DMS53 treated with DMSO at 0.1 percent for 48 hours (cell line): Measurements from ENCODE around the gene SLIT1.
A peak's percentile ranks its signal among the peaks of the same experiment; 100 is the strongest.

ENCODE experiments used
- DNase-seq: peaks from one replicate; lab custom pipeline; 2025; ENCODE audit not compliant: unreplicated experiment; lab: John Stamatoyannopoulos, UW

SLIT1 gene

DNA sequence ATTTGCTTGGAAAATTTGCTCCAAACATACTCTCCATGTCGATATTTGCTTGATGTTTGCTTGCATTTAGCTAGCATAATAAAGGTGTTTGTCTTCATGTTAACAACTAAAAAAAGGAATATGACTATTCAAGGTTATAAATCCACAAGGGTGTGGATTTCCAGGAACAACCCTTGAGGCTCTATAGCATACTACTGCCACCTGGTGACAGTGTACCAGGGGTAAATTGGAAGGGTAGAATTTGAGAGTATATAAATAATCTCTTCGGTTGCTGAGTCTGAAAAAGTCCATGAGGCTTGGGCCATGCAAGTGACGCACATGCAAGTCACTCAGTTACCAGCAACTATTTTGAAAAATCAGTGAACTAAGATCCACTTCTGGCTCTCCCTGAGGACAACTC is 68.4 kb downstream of the SLIT1 start:
- peak; percentile 41 for DNase-seq

GRCh38 chr10:97116462-97117162 is 69.1 kb downstream of the SLIT1 start:
- DNase-seq, result no peak

DNA sequence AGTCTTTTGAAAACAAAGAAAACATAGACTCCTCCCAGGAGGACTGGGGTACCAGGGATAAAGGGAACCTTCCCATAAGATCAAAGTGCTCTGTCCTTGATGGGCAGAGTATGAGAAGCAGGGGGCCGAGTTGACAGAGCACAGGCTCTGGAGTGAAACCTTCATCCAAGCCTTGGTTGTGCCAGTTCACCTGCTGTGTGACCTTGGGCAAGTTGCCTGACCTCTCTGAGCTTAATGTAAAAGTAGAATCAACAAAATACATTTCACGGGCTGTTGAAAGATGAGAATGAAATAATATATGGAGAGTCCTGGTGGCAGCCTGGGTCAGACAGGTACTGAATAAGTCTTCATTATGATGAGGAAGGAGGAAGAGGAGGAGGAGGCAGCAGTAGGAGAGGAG is 69.9 kb downstream of the SLIT1 start:
- no peak for DNase-seq

DNA sequence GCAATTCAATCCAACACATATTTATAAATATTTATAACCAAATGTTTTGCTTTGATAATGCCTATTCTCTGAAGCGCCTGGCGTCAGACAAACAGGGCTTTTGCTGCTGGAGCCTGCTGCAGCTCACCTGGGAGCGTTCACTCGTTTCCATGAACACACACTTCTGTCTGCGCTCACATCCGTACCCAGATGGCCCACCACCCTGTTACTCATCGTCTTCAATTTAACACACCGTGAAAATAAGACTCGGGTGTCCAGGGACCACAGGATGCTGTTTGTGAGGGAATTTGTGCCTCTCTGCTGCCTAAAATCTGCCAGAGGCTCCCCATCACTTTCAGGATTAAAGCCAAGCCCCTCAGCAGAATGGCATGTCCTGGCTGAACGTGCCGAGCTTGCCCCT is 74.1 kb downstream of the SLIT1 start:
- DNase-seq, result no peak

GRCh38 chr10:97109547-97109946 is 76.2 kb downstream of the SLIT1 start:
- peak; percentile 75 for DNase-seq

- no peak for DNase-seq
Observed at GRCh38 chr10:97107551-97107950, 78.2 kb downstream of the SLIT1 start.

DNA sequence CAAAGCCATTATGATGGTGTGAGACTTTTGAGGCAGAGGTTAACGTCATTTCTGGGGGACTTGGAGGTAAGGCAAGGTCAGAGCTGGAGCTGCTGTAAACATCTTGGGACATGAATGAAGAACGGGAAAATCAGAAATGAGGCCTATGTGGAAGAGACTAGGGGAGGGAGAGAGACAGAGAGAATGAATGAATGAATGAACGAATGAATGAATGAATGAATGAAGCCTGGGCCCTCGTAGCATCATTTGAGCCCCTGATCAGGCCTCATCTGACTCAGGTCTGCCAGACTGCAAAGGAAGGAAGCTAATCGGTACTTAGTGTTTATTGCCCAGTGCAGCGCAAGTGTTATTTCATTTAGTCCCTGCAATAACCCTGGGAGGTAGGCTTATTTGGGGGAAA is 79.6 kb downstream of the SLIT1 start:
- no peak for DNase-seq

- no peak for DNase-seq
Observed at GRCh38 chr10:97105303-97105702, 80.5 kb downstream of the SLIT1 start.

GRCh38 chr10:97103316-97104080 is 82.3 kb downstream of the SLIT1 start:
- DNase-seq, result no peak

DNA sequence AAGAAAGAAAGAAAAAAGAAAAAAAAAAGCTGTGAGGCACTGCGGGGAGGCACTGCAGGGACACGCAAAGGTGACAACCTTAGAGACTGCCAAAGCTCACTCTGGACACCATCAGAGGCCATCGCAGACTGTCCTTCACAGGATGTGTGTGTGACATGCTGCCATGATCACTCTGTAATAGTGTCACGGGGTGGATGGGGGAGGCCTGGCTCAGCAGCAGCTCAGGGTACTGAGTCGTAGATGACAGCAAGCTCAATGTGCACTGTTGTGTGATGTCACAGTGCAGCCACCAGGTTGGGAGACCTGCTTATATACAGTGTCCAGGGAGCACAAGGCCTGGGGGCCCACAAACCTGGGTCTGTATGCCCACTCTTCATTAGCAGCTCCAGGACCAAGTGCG is 83.3 kb downstream of the SLIT1 start:
- no peak for DNase-seq

DNA sequence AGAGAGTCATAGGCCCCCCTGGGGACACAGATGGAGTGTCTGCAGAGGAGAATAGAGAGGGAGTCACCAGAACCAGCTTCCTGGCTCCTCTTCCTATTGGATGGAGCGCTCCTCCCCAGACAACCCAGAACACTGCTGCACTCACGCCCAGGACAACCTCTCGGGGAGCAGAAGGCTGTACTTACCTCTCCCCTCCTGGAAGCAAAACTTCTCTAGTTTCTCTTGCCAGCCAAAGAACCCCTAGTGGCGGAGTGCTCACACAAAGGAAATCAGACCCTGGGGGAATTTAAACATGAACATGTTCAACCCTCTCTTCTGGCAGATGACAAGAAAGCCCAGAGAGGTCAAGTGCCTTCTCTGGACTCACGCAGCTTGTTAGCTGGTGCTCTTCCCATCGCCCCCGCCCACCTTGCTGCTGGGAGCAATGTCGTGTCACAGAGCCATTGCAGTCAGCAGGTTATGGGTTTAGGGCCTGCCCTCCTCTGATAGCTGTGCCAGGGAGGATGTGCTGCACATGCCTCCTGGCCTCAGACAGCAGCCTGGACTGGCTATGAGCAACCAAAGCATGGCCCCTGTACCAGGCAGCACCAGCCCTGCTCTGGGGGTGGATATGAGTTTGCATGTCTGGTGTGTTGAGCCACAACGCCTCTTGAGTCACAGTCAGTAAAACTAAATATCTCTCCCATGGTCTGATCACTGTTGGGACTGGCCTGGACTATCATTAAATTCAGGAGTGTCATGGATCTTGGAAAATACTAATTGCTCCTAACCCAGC is 84.4 kb downstream of the SLIT1 start:
- DNase-seq, result no peak

DNA sequence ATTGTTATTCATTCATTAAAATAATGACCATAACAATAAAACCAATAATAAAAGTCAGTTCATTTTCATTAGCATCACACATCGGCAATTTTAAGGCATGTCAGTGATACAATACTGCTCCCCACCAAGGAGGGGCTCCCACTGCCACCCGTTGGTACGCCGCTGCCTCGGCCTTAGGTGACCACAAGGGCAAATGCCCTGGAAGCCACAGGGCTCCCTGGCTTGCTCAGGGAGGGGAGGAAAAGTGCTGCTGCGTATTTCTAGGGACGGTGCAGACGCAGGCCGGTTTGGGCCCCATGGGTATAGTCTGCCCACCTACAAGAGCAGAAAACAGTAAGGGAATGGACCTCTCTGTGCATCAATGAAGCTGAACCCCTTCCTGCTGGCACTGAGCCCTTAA is 85.1 kb downstream of the SLIT1 start:
- DNase-seq, result no peak

DNA sequence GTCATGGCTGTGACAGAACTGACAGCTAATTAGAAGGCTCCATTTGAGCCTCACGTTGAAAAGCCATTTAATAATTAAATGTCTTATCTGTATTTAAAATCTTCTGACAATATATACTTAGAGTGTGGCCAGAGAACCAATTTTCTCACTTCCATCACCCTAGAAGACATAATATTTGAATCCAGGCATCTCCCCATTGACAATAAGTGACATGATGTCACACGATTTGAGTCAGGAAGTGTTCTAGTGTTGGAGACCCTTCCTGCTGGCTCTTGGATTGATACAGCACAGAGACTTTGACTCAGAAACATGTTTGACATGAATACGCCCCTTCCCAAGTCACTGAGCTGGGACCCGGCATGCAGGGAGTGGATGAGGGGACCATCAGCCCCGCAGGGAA is 85.9 kb downstream of the SLIT1 start:
- DNase-seq, result no peak

DNA sequence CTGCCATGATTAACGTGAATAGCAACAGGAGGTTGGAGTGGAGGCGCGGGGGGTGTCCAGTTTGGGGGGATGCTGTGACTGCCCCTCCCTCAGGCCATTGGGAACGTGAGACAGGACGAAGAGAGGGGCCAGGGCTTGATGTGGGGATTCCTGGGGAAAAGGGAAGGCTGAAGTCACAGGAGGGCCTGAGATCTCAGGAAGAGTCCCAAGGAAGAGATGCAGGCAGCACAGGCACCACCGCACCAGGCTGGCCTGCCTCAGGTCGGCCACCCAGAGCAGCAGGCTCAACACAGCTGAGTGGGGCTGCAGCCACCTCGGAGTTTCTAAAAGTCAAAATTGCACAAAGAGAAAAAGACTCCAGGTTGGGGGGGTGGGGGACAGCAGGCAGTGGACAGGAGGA is 86.7 kb downstream of the SLIT1 start:
- no peak for DNase-seq

GRCh38 chr10:97097084-97097433 is 88.7 kb downstream of the SLIT1 start:
- DNase-seq, result no peak

- DNase-seq, result no peak
Observed at GRCh38 chr10:97096261-97097083, 89.3 kb downstream of the SLIT1 start.

DNA sequence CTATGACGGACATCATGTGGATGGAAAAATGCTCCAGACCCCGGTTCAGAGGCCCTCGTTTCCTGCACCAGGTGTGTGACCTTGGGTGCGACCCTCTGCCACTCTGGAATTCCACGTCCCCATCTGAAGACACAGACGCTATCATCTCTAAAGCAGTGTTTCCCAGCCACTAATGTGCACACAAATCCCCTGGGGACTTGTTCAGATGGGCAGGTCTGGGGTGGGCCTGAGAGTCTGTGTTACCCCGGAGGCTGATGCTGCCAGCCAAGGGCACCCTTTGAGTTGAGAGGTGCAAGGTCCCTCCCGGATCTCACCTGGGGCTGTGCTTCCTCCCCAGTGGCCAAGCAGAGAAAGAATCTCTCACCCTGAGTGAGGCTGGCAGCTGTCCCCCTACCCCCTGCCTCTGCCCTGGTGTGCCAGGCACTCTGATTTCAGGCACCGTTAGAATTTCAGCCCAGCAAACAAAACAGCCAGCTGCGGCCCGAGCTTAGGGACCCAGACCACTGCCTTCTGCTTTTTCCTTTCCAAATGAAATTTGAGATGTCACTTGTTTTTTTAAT is 90.0 kb downstream of the SLIT1 start:
- no peak for DNase-seq

DNA sequence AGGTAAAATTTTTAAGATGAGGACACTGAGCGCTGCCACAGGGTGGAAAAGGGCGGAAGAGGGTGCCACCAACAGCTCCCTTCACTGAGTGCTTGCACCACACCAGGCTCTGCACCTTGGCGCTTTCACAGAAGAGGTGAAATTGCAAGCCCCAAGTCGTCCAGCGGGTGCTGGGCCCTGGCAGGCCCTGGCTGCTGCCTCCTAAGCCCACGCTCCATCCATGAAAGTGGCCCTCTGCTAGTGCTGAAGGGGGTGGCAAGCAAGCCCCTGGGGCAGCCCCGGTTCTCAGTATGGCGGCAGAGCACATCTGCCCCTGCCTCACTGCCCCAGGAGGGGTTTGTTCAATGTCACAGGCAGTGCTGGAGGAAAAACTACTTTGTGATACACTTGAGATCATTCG is 95.1 kb downstream of the SLIT1 start:
- DNase-seq, result no peak

- no peak for DNase-seq
Observed at GRCh38 chr10:97090035-97090434, 95.7 kb downstream of the SLIT1 start.

- no peak for DNase-seq
Observed at GRCh38 chr10:97089209-97089870, 96.4 kb downstream of the SLIT1 start.
